H9 (cell line): Measurements from ENCODE around the gene LMAN1. TPM values are rescaled to one million over a fixed set of nuclear protein-coding genes. Genes with fewer than 3 reads are reported as not detected.

ENCODE experiments used
- DNase-seq: peaks from one replicate; pipeline ENCODE4 v3.0.0-alpha.2; 2017
- H2AFZ ChIP-seq: one replicate; pipeline ENCODE4 v1.6.1; 2013; ENCODE audit warnings: mild to moderate bottlenecking, low read length, control low read depth, moderate library complexity
- H2AK5ac ChIP-seq: 2 replicates; pipeline ENCODE4 v1.6.1; 2013; ENCODE audit warnings: low read length, control low read depth, mixed read lengths; ENCODE audit not compliant: insufficient read length
- H2BK120ac ChIP-seq: one replicate; pipeline ENCODE4 v1.6.1; 2013; ENCODE audit warnings: low read depth, mild to moderate bottlenecking, low read length, control low read depth, inconsistent platforms; ENCODE audit not compliant: poor library complexity, severe bottlenecking
- H2BK12ac ChIP-seq: 2 replicates; pipeline ENCODE4 v1.6.1; 2013; ENCODE audit warnings: low read length, control low read depth, mixed read lengths, low read depth; ENCODE audit not compliant: insufficient read length
- H2BK15ac ChIP-seq: 2 replicates; pipeline ENCODE4 v1.6.1; 2013; ENCODE audit warnings: low read depth, low read length, control low read depth
- H2BK20ac ChIP-seq: one replicate; pipeline ENCODE4 v1.6.1; 2013; ENCODE audit warnings: low read depth, mild to moderate bottlenecking, low read length, control low read depth, inconsistent platforms; ENCODE audit not compliant: poor library complexity, severe bottlenecking
- H2BK5ac ChIP-seq: 2 replicates; pipeline ENCODE4 v1.6.1; 2013; ENCODE audit warnings: low read length, control low read depth, mixed read lengths; ENCODE audit not compliant: insufficient read length
- H3K14ac ChIP-seq: 2 replicates; pipeline ENCODE4 v1.6.1; 2013; ENCODE audit warnings: low read length, control low read depth; ENCODE audit not compliant: insufficient read depth
- H3K18ac ChIP-seq: 2 replicates; pipeline ENCODE4 v1.6.1; 2013; ENCODE audit warnings: low read depth, mild to moderate bottlenecking, mixed read lengths, low read length, control low read depth; ENCODE audit not compliant: insufficient read length
- H3K23ac ChIP-seq: 2 replicates; pipeline ENCODE4 v1.6.1; 2013; ENCODE audit warnings: low read length, control low read depth, mixed read lengths, low read depth; ENCODE audit not compliant: insufficient read length
- H3K23me2 ChIP-seq: 2 replicates; pipeline ENCODE4 v1.6.1; 2013; ENCODE audit warnings: low read depth, mild to moderate bottlenecking, mixed read lengths, low read length, control low read depth; ENCODE audit not compliant: insufficient read length, poor library complexity, severe bottlenecking
- H3K27ac ChIP-seq: 2 replicates; pipeline ENCODE4 v1.5.1; 2013; ENCODE audit warnings: low read length, control low read depth, mixed read lengths, low read depth; ENCODE audit not compliant: insufficient read length
- H3K27me3 ChIP-seq: 2 replicates; pipeline ENCODE4 v1.6.1; 2013; ENCODE audit warnings: low read length, control low read depth, inconsistent platforms; ENCODE audit not compliant: insufficient read depth
- H3K4ac ChIP-seq: 2 replicates; pipeline ENCODE4 v1.6.1; 2013; ENCODE audit warnings: low read depth, mild to moderate bottlenecking, control low read depth, inconsistent platforms, low read length, moderate library complexity
- H3K4me1 ChIP-seq: 2 replicates; pipeline ENCODE4 v1.6.1; 2013; ENCODE audit warnings: low read length, control low read depth, inconsistent platforms; ENCODE audit not compliant: insufficient read depth
- H3K4me2 ChIP-seq: 2 replicates; pipeline ENCODE4 v1.6.1; 2013; ENCODE audit warnings: low read length, control low read depth, mixed read lengths; ENCODE audit not compliant: insufficient read length, insufficient read depth
- H3K56ac ChIP-seq: 2 replicates; pipeline ENCODE4 v1.6.1; 2013; ENCODE audit warnings: low read depth, mild to moderate bottlenecking, mixed read lengths, low read length, control low read depth; ENCODE audit not compliant: insufficient read length
- H3K79me1 ChIP-seq: 2 replicates; pipeline ENCODE4 v1.6.1; 2013; ENCODE audit warnings: low read depth, mild to moderate bottlenecking, moderate library complexity, low read length, control low read depth, inconsistent platforms; ENCODE audit not compliant: insufficient read depth, poor library complexity, severe bottlenecking
- H3K79me2 ChIP-seq: 2 replicates; pipeline ENCODE4 v1.6.1; 2013; ENCODE audit warnings: low read length, control low read depth, inconsistent platforms; ENCODE audit not compliant: insufficient read depth
- H3K9ac ChIP-seq: 2 replicates; pipeline ENCODE4 v1.6.1; 2013; ENCODE audit warnings: low read length, control low read depth, mixed read lengths; ENCODE audit not compliant: insufficient read length; ENCODE audit errors: extremely low read depth
- H3K9me3 ChIP-seq: one replicate; pipeline ENCODE4 v1.6.1; 2013; ENCODE audit warnings: low read depth, low read length, inconsistent platforms; ENCODE audit not compliant: control insufficient read depth
- H3T11ph ChIP-seq: one replicate; pipeline ENCODE4 v1.6.1; 2013; ENCODE audit warnings: mild to moderate bottlenecking, low read length, control low read depth, inconsistent platforms
- H4K20me1 ChIP-seq: one replicate; pipeline ENCODE4 v1.6.1; 2013; ENCODE audit not compliant: control insufficient read depth, insufficient read length, insufficient read depth
- H4K5ac ChIP-seq: 2 replicates; pipeline ENCODE4 v1.6.1; 2013; ENCODE audit warnings: low read depth, mild to moderate bottlenecking, mixed read lengths, low read length, control low read depth; ENCODE audit not compliant: insufficient read length
- H4K8ac ChIP-seq: replicated peaks from 2 replicates; pipeline ENCODE4 v1.6.1; 2013; ENCODE audit warnings: low read length, control low read depth, mixed read lengths, low read depth; ENCODE audit not compliant: insufficient read length
- H4K91ac ChIP-seq: 2 replicates; pipeline ENCODE4 v1.6.1; 2013; ENCODE audit warnings: low read depth, mild to moderate bottlenecking, moderate library complexity, mixed read lengths, low read length, control low read depth; ENCODE audit not compliant: insufficient read length
- H3K27ac Mint-ChIP-seq, 3 experiments: 2 replicates in 2 of 3; 3 replicates in 1 of 3; pipeline ENCODE4 v1.8.0; 2020 to 2021; ENCODE audit warnings: mixed read lengths in 3 of 3, mild to moderate bottlenecking in 1 of 3, moderate library complexity in 1 of 3
- H3K27me3 Mint-ChIP-seq: 2 replicates; pipeline ENCODE4 v1.8.0; 2021; ENCODE audit warnings: low read depth, mild to moderate bottlenecking, moderate library complexity, mixed read lengths
- H3K36me3 Mint-ChIP-seq, 3 experiments: 2 replicates in 2 of 3; 3 replicates in 1 of 3; pipeline ENCODE4 v1.8.0; 2020 to 2021; ENCODE audit warnings: low read depth in 3 of 3, mixed read lengths in 3 of 3; ENCODE audit not compliant: insufficient read depth in 1 of 3
- H3K4me1 Mint-ChIP-seq, 2 experiments: 2 replicates each; pipeline ENCODE4 v1.8.0; 2020; ENCODE audit warnings: mixed read lengths in 2 of 2
- H3K4me3 Mint-ChIP-seq, 2 experiments: 2 replicates in 1 of 2; 3 replicates in 1 of 2; pipeline ENCODE4 v1.8.0; 2020 to 2021; ENCODE audit warnings: mild to moderate bottlenecking in 2 of 2, mixed read lengths in 2 of 2, moderate library complexity in 1 of 2
- H3K9me3 Mint-ChIP-seq, 2 experiments: 2 replicates in 1 of 2; 3 replicates in 1 of 2; pipeline ENCODE4 v1.8.0; 2020; ENCODE audit warnings: mild to moderate bottlenecking in 2 of 2, mixed read lengths in 2 of 2, moderate library complexity in 1 of 2
- WGBS: extraction: QIAGEN DNeasy Blood & Tissue Kit; methylation state at CpG from one replicate; pipeline ENCODE4 v1.1.7; 2013; ENCODE audit warnings: missing lambda C conversion rate, low lambda C conversion rate, mixed read lengths; ENCODE audit not compliant: insufficient read length; ENCODE audit errors: extremely low coverage; 5-methylcytosine and 5-hydroxymethylcytosine counted together
- total RNA-seq: library from RNA; stranded (reverse); gene quantifications from 2 replicates; pipeline ENCODE4 v1.2.1, GENCODE V29; 2021
- TF ChIP-seq, protein P1 (sequence below): fragments of 200-600 bp; sonication (generic); conservative IDR thresholded peaks from 3 replicates; pipeline ENCODE4 v1.8.0; 2021; ENCODE audit warnings: antibody characterized with exemption, mild to moderate bottlenecking

The LMAN1 gene
- total RNA-seq, 1 experiment from 2014 or later, result 63.6 TPM

DNA sequence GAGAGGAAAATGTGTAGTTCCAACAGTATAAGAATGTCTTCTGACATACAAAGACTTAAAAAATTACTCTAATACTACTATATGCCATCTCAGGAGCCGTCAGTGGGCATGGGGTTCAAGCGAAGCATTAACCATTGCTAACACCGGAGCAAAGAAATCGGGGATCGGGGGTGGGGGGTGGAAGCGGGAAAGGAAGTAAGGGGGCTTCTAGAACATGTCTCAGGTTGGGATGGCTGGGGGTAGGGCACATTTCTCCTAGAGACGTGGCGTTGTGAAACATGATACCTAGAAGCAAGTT is 702 bp downstream of the LMAN1 start:
- DNase-seq, result no peak
- Histone ChIP-seq H4K5ac (no peak overlapping the region), H2BK120ac (no peak overlapping the region), H2BK15ac (no peak overlapping the region), H4K91ac (no peak overlapping the region), H3K18ac (no peak overlapping the region), H3K79me2 (no peaks in the 10 kb centered on the region; the same call in 1 of the 2 replicates), H3K27ac (no peak overlapping the region), H3K23me2 (peaks cover 4% of the 10 kb centered on the region), H3T11ph (no peak overlapping the region), H3K4me1 (no peaks in the 10 kb centered on the region), H2BK5ac (no peak overlapping the region), H3K9ac (peak overlapping the region; percentile 94), H2BK12ac (no peak overlapping the region), H2AK5ac (no peak overlapping the region), H2AFZ (no peak overlapping the region), H2BK20ac (no peak overlapping the region), H3K56ac (no peak overlapping the region), H3K23ac (no peak overlapping the region), H3K27me3 (no peaks in the 10 kb centered on the region), H3K4me2 (peak overlapping the region; percentile 43), H4K8ac (no peak overlapping the region), H3K9me3 (no peaks in the 10 kb centered on the region), H4K20me1 (no peaks in the 10 kb centered on the region), H3K4ac (no peak overlapping the region), H3K79me1 (peaks cover 5% of the 10 kb centered on the region), H3K14ac (no peak overlapping the region; the same call in 1 of the 2 replicates)
- Mint-ChIP-seq H3K4me1 (peaks cover 11 to 12% of the 10 kb centered on the region in 2 experiments), H3K36me3 (peaks cover 12 to 24% (median 21%) of the 10 kb centered on the region in 3 experiments), H3K4me3 (peak overlapping the region; percentile 92 to 100), H3K27ac (peak overlapping the region; percentile 93 to 98 (median 98)), H3K27me3 (peaks cover 28% of the 10 kb centered on the region), H3K9me3 (peaks cover 0 to 2% of the 10 kb centered on the region in 2 experiments; a peak in 1 of 5 replicates)
- WGBS, result no CpG with 5 or more reads among the region's 8 CpGs
- TF ChIP-seq, protein P1, sequence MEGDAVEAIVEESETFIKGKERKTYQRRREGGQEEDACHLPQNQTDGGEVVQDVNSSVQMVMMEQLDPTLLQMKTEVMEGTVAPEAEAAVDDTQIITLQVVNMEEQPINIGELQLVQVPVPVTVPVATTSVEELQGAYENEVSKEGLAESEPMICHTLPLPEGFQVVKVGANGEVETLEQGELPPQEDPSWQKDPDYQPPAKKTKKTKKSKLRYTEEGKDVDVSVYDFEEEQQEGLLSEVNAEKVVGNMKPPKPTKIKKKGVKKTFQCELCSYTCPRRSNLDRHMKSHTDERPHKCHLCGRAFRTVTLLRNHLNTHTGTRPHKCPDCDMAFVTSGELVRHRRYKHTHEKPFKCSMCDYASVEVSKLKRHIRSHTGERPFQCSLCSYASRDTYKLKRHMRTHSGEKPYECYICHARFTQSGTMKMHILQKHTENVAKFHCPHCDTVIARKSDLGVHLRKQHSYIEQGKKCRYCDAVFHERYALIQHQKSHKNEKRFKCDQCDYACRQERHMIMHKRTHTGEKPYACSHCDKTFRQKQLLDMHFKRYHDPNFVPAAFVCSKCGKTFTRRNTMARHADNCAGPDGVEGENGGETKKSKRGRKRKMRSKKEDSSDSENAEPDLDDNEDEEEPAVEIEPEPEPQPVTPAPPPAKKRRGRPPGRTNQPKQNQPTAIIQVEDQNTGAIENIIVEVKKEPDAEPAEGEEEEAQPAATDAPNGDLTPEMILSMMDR, result no peak
